HG02884 (cell line): ENCODE measurements around the gene ZNF423.

Source experiments
- ATAC-seq: cut with Tn5 transposase; IDR thresholded peaks from one replicate; pipeline ENCODE4 v1.9.1; 2021; ENCODE audit warnings: mild to moderate bottlenecking, moderate library complexity; ENCODE audit not compliant: unreplicated experiment

Gene ZNF423

GRCh38 chr16:49502136-49502881 is 353.6 kb downstream of the ZNF423 start:
- ATAC-seq: no peak

- no peak for ATAC-seq
These were observed 355.9 kb downstream of the ZNF423 start for GRCh38 chr16:49499869-49500610.

GRCh38 chr16:49499414-49499785 is 356.5 kb downstream of the ZNF423 start:
- ATAC-seq: no peak

- no peak for ATAC-seq
These were observed 357.1 kb downstream of the ZNF423 start for GRCh38 chr16:49498666-49499413.

GRCh38 chr16:49498264-49498663 is 357.6 kb downstream of the ZNF423 start:
- ATAC-seq: no peak

- no peak for ATAC-seq
These were observed 358.4 kb downstream of the ZNF423 start for GRCh38 chr16:49497466-49497865.

- ATAC-seq: no peak
These were observed 359.3 kb downstream of the ZNF423 start for GRCh38 chr16:49496656-49497055.

- no peak for ATAC-seq
These were observed 360.1 kb downstream of the ZNF423 start for GRCh38 chr16:49495596-49496355.

GRCh38 chr16:49494891-49495566 is 360.9 kb downstream of the ZNF423 start:
- no peak for ATAC-seq

GRCh38 chr16:49494474-49494873 is 361.4 kb downstream of the ZNF423 start:
- ATAC-seq: no peak

- ATAC-seq: no peak
These were observed 362.1 kb downstream of the ZNF423 start for GRCh38 chr16:49493836-49494235.

GRCh38 chr16:49492896-49493626 is 362.9 kb downstream of the ZNF423 start:
- no peak for ATAC-seq

GRCh38 chr16:49491771-49492761 is 363.8 kb downstream of the ZNF423 start:
- ATAC-seq: no peak

GRCh38 chr16:49491106-49491670 is 364.7 kb downstream of the ZNF423 start:
- no peak for ATAC-seq

- ATAC-seq: no peak
These were observed 365.6 kb downstream of the ZNF423 start for GRCh38 chr16:49490321-49490705.

GRCh38 chr16:49489686-49490320 is 366.1 kb downstream of the ZNF423 start:
- ATAC-seq: no peak

GRCh38 chr16:49488740-49489525 is 367.0 kb downstream of the ZNF423 start:
- no peak for ATAC-seq
